ENCODE data around the gene PMFBP1.

PMFBP1 gene

DNA sequence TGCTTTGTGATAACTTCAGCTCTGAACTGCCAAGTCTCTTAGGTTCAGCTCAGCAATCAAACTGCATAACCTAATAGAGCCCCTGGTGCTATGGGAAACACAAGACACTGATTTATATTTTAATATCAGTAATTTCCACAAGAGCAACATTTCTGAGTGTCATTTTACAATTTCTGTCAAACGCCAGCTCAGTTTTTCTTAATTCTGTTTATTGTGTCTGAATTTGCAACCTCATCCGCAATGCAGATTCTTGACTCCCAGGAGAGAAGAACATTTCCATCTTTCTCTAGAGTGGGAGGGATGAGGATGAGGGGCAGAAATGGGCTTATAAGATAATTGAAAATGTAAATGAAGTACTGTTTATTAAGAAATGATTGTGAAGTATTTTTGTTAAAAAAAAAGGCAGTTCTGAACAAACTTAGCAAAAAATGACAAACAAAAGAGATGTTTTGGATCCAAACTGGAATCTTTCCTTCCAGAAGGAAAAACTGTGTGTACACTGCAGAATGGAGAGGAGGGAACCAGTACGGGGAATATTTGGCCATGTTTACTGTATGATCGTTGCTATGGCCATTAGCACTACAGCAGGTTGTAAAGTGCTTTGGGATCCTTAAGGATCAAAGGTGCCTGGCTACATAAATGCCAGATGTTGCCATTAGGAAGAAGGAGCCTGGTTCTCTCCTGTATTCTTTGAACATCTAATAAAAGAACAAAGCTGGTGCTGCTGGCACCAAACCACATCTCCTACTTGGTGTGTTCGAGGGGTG lies 7.4 kb upstream of the PMFBP1 start:
- DNase-seq = no peak

DNA sequence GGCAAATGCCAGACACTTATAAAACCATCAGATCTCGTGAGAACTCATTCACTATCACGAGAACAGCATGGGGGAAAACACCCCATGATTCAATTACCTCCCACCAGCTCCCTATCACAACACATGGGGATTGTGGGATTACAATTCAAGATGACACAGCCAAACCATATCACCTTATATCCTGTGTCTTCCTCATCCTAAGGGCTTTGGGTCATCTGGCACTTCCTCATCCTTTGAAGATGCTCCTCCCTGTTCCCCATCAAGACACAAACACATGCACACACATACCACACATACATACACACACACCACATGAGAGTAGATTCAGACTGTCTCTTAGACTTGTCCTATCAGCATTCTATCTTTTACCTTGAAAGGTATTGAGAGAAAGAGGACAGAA lies 2.8 kb upstream of the PMFBP1 start:
- DNase-seq = no peak

DNA sequence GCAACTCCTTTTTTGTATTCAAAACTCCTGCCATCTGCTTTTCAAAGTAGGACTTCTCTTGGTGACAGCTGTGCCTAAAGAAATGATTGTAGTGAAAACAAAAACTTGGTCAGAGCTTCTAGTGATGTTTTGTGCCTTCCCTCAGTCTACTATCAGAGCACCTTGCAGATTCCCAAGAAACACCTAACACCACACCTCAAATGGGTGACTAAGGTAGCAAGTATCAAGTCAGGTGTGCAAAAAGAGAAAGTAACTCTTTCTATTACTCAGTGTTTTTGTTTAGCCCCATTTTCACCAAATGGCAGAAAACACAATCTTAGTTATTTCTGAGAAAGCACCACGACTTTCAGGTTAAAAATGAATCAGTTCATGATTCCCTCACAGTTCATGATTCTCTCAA lies 2.0 kb upstream of the PMFBP1 start:
- DNase-seq = no peak

DNA sequence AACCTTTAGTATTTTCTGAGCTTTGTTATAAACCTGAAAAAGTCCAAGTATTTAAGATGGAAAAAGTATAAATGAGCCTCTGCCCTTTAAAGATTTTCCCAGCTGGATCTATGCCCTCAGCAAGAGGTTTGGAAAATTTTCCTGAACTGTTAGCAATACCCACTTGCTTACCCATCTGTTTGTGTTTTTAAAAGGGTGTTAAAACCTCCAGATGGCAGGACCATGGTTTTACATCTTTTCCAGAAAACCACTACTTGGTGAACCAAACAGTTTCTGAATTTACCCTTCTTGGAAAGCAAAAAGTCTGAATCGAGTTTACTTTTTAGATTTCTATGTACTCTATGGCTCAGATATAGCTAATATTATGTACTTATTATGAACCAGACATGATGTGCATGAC lies 719 bp downstream of the PMFBP1 start:
- DNase-seq = no peak

DNA sequence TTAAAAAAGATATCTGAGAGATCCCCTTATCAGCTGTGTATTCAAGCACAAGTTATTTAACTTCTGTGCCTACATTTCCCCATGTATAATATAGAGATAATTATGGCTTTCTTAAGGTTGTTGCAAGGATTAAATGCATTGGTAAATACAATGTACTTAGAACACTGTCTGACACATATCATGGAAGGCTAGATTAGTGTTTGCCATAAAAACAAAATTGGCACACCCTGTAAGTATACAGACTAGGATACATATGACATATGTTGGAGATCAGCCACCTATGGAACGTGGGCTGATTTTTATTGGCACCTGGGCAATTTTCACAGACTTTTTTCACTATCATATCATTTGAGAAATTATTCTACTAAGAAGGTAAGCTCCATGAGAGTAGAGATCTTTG lies 2.2 kb downstream of the PMFBP1 start:
- no peak for DNase-seq

DNA sequence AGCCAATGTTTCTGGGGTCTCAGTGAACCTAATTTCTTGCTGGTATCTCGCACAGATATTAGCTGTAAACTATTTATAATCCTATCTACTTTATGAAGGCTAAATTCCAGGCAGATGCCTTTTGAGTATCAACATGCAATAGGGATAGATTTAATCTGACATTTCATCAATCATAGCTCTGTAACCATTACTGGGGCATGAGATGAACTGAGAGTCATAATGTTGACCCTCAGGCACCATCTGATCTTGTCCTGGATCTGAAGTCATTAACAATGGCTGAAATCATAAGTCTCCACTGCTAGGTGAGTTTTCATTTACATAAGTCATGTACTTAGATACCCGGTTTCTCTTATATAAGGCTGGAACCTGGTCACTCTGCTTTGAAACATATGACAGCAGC lies 3.6 kb downstream of the PMFBP1 start:
- no peak for DNase-seq

DNA sequence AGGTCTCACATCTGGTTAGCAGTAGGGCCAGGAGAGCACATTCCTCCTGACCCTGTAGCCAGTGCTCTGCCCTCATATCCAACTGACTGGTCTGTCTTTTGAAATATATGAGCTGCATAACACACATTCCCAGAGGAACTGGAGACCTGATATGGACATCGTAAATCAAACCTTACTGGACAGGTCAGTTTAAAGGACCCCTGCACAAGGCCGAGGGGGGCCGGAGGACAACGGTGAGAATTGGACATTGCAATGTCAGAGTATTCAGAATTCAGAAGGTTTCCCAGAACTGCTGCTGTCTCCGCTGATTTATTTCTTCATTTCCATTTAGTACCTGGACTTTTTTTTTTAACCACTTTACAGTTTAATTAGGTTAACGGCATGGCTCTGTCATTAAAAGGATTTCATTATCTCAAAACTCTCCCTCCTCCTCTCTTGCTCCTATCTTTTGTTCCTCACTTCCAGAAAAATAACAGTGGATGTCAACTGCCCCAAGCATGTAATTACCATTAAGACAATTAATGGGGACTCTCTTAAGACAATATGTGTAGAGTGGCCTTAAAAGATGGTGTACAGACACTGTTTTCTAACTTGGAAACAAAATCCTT lies 4.9 kb downstream of the PMFBP1 start:
- DNase-seq = no peak

DNA sequence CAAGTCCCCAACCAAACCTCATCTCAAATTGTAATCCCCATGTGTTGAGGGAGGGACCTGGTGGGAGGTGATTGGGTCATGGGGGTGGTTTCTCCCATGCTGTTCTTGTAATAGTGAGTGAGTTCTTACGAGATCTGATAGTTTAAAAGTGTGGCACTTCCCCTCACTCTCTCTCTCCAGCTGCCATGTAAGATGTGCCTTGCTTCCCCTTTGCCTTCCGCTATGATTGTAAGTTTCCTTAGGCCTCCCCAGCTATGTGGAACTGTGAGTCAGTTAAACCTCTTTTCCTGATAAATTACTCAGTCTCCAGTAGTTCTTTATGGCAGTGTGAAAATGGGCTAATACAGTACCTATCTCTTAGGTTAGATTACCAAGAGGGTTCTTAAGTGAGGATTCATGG lies 5.8 kb downstream of the PMFBP1 start:
- no peak for DNase-seq

DNA sequence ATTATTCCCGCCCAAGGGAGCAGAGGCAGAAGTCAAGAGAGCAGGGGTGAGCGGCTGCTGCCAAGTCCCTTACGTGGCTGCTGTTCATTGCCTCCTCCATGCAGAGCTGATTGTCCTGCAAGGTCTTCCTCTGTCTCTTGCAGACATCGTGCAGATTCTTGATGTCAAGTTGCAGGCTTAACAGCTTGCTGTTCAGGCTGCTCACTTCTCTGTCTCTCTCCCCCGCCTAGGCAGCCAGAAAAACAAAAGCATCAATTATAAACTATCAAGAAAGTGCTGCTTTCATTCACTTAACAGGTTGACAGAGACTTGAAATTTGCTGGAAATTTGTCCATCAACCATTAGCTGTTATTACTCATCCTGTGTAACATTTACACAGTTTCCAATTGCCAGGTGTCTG lies 7.3 kb downstream of the PMFBP1 start:
- DNase-seq = no peak

DNA sequence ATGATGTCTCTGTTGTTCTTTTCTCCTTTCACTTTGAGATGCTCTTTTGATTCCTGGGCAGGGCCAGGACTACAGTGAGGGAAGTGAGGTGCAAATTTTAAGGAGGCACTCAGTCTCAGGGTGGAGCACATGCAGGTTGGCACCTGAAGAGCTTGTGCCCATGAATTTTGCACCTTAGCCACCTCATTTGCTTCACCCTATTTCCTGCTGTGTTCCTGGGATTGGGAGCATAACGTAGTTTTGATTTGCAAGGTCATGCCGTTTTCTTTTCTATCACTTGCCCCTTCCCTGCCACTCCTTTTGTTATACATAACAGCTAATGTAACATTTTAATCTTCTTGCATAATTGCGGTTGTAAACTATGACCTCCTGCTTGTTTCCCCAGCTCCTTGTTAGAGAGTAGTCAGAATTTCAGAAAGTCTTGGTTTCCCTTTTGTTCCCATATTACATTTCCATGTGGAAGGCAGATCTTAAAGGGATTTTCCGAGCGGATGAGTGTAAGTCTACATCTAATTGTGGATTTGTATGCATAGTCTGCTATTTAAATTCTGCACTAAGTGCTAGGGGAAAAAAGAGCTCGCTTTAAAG lies 9.8 kb downstream of the PMFBP1 start:
- no peak for DNase-seq

DNA sequence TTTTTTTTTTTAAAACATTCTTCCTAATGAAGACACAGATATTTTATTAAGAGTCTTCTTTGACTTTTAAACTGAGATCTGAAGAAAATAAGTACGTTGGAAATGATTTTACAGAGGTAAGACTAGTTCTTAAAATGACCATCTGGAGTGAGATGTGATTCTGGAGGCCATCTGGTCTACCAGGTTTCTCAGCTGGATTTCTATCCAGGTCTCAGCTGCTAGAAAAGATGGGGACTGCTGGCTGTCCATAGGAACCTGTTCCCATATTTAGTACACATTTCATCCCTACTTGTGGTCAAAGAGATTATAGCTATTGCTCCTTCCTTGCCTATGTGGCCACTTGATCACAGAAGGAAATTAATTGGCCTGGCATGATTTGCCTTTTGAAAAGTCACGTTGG lies 12.2 kb downstream of the PMFBP1 start:
- DNase-seq = no peak

DNA sequence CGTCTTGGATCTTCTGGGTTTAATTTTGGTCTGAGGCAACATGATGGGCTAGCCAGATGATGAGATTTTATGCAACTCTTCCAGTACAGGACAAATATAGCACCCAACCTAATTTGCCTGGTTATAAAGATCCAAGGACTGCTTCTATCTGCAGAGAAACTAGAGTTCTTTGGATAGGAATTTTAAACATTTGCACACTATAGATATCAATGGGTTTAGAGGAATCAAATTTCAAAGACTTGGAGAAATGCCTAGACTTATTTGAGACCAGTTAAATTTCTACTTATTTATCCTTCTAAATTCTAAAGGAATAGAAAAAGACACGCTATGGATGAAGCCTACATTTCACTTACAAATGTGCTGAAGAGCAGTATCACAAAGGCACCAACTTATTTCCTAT lies 12.6 kb downstream of the PMFBP1 start:
- DNase-seq = no peak

DNA sequence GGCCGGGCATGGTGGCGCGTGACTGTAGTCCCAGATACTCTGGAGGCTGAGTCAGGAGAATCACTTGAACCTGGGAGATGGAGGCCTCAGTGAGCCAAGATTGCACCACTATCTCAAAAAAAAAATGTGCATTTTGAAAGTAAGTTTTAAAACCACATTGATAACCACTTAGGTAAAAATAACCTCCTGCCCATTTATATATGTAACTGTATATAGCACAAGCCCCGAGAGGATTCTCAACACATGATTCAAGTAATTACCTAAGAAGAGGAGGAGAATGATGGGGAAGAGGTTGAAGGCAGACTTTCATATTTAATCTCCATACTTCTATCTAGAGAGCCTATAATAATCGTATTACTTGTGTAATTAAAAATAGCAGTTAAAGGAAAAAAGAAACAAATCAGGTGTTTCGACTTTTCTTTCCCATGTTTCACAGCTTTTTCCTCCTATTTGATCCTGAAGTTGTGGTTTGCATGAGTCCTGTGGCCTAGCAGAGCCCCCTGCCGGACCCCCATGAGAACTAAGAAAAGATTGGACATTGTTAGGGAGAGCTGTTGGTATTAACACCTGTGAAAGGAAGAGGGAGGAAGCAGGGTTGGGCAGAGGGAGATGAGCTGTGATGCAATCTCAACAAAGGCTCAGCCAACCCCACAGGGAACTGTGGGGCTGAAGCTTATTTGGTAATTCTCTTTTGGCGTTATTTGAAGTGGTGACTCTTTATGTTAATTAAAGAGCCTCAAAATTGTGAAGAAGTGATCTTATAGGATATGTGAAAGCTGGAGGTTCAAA lies 22.1 kb downstream of the PMFBP1 start:
- no peak for DNase-seq

DNA sequence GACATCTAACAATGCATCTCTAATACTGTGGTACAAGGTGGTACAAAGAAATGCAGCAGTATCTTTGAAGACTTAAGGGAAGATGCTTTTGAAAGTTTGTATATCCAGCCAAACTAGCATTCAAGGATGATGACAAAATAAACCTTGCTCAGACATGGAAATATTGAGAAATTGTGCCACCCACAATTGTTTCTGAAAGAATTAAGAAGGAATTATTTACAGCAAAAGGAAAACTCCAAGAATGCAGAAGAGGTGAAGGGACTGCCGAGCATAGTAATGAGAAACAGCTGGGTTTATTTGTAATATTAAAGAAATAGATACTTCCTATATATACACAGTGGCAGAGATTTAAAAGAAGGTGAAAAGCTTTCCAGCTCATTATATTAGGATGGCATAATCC lies 29.5 kb downstream of the PMFBP1 start:
- no peak for DNase-seq

DNA sequence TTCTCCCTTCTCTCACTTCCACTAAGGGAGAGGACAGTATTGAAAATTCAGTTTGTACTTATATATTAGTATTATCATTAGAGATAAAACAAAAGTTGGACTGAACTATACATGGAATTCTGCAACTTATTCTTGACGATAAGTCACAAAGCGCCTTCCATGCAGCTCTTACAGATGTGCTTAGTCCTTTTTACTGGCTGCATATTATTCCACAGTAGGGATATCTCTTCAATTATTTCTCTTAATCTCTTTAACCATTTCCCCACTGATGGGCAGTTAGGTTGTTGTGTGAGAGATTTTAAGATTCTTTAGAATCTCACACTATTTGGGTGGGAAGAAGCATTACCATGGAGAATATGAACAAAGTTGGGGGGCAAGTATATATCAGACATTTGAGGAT lies 32.0 kb downstream of the PMFBP1 start:
- DNase-seq = no peak

DNA sequence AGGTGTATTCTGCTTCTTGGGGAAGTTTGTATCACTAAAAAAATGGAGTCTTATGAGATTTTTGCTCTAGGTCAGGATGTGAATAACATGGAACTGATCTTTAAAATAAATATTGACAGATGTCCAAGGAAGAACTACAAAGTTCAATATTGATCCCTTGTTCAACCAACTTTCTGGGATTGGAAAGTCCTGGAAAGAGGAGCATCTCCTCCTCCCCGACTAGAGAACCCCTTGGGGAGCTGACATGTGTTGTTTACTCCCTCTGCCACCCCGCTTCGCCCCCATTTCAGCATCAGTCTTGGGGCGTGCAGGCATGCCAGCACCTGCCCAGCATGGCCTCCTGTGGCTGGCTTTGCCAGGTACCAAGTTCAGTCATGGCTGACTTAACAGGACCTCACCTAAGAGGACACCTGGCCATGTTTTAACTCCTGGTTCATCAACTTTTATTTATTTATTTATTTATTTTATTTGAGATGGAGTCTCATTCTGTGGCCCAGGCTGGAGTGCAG lies 33.8 kb downstream of the PMFBP1 start:
- DNase-seq = no peak

DNA sequence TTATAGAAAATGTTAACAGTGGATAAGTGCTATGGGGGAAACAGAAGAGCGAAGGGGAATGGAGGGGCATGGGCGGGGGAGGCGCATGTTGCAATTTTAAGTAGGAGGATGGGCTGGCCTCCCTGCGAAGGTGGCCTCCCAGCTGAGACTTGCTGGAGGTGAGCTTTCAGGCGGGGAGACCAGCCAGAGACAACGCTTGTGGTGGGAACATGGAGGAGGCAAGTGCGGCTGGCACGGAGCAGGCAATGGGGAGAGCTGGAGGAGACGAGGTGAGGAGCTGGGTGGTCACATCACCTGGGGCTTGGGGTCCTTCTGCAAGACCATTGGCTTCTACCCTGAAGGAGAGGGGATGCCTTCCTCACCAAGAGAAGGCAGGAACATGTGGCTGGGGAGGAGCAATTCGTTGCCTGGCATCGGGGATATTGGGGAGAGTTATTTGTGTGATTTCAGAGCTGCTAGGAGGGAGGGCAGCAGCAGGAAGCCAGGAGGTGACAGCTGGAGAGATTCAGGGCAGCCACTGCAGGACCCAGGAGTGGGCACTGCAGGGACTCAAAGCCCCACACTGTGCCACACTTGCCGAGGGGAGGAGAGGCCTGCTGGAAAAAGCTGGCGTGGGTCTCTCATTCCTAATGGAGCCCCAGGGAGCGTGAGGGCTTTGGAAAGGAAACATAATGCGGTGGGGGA lies 34.4 kb downstream of the PMFBP1 start:
- no peak for DNase-seq

DNA sequence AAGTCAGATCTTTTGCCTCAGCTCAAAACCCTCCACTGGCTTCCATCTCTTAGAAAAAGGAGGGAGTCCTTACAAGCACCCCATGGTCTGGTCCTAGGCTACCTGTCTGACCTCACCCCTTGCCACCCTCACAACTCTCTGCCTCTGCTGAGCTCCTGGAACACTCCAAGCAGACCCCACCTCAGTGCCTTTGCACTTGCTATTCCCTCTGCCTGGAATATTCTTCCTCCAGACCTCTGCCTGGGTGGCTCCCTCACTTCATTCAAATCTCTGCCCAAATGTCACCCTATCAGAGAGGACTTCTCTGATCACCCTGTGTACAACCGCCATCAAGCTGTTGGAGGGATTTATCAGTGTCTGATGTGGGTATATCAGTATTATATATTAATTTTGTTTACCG lies 37.4 kb downstream of the PMFBP1 start:
- no peak for DNase-seq

DNA sequence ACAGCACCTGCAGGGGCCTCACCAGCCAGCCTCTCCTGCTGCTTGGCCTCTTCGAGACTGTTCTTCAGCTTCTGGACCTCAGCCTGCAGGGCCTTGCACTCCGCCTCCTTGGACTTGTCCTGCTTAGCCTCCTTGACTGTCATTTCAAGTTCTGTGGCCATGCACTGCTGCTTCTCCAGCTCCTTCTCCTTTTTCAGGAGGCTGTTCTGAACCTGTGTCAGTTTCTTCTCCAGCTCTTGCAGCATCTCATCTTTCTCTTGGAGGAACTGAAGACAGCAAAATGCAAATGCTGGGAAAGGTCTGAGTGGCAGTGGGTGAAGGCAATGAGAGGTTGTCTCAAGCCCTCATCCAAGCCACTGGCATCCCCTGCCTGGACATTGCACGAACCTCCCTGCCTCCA lies 39.2 kb downstream of the PMFBP1 start:
- DNase-seq = no peak

DNA sequence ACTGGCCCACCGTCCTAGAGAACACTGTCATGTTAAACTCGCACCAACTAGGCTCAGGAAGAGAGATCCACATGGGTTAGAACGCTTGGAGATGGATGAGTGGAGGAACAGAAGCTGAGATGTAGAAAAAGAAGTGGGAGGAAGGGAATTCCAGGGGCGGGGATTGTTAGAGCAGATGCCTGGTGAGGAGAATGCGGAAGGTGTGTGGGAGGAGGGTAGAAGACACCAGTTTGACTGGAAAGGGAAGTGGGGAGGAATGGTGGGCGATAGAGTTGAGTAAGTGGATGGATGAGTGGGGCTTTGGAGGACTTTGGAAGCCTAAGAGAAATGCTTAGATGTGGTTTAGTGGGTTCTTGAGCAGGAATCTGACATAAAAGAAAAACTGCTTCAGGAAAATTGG lies 40.9 kb downstream of the PMFBP1 start:
- no peak for DNase-seq

DNA sequence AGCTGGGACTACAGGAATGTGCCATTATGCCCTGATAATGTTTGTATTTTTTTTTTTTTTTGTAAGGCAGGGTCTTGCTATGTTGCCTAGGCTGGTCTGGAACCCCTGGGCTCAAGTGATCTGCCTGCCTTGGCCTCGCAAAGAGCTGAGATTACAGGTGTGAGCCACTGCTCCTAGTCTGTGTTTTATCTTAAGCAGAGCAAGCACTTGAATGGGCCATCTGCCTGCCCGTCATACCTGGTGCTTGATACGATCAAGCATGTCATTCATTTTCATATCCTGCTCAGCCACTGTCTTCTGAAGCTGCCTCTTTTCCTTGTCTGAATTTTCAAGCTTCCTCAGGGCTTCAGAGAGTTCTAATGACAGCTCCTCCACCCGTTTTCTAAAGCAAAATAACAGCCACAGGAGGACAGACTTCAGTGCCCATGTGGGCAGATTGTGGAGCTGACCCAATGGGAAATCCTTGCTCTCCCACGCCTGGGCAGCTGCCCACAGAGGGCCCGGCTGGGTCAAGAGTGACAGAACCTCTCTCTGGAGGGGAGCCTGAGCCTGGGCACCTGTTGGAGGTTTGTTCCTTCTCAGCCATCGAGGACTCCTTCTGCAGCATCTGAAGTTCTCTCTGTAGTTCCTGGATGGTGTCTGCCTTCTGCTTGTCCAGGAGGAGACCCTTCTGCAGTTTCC lies 41.8 kb downstream of the PMFBP1 start:
- DNase-seq = no peak

DNA sequence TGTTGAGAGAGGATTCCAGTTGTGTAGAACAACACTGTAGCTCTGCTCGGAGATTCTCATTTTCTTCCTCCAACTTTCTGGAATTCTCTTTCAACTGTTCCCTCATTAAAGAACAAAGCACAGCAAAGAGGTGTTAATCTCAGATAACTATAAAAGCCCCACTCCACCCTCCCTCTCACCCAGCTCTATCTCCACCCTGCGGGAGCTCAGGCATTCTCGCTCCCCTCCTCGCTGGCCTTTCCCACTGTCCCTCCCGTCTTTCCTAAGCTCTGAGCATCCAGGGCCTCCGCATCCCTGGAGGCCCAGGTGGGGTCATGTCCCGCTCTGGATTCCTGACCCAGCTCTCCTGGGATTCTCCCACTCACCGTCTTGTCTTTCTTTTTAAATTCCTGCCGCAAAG lies 43.3 kb downstream of the PMFBP1 start:
- DNase-seq = no peak

DNA sequence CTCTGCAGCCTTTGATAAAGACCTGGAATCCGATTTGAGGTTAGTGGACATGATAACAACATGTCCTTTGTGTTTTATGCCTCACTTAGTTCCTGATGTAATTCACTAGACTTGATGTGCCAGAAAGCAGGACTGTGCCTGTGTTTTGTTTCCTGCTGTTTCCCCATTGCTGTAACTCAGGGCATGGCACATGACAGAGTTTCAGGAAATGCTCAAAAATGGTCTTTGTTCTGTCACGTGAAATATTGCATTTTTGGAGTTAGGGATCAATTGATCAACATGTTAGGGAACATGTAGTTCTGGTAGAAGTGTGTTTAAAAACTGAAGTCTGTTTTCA lies 45.6 kb downstream of the PMFBP1 start:
- DNase-seq = no peak
